ENCODE measurements around the gene ANKRD44.

The ANKRD44 gene

GRCh38 chr2:197189426-197190099, 121.0 kb downstream of the ANKRD44 start:
- no peak overlapping the region for H3K4me3 ChIP-seq (ENCODE audit: low read depth, low read length)
- no peak for TF ChIP-seq CTCF (IDR thresholded peaks at IDR 0.05; ENCODE audit: low read depth, low read length)

DNA sequence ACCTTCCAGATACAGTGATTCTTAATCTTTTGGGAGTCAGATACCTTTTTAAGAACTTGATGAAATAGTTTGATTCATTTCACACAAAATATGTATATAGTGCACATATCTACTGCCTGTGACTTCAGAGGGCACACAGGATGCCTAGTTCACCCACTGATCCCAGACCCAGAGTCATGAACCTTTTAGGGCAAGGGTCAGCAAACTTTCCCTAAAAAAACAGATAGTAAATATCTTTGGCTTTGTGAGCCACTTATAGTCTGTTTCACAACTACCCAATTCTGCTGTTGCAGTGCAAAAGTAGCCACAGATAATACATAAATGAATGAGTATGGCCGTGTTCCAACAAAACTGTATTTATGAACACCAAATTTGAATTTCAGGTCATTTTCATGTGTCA, 124.9 kb downstream of the ANKRD44 start:
- TF ChIP-seq CTCF (IDR thresholded peaks at IDR 0.05; ENCODE audit: low read depth, low read length), result no peak

GRCh38 chr2:197184959-197185586, 125.5 kb downstream of the ANKRD44 start:
- H3K4me3 ChIP-seq (ENCODE audit: low read depth, low read length), result no peak overlapping the region
- no peak for TF ChIP-seq CTCF (IDR thresholded peaks at IDR 0.05; ENCODE audit: low read depth, low read length)

More for the DNA sequence above, 124.9 kb downstream of the ANKRD44 start:
- H3K4me3 ChIP-seq (ENCODE audit: low read depth, low read length), result no peak overlapping the region

- TF ChIP-seq CTCF (IDR thresholded peaks at IDR 0.05; ENCODE audit: low read depth, low read length), result no peak
- no peak overlapping the region for H3K4me3 ChIP-seq (ENCODE audit: low read depth, low read length)
These were observed 127.2 kb downstream of the ANKRD44 start for GRCh38 chr2:197183355-197183754.

DNA sequence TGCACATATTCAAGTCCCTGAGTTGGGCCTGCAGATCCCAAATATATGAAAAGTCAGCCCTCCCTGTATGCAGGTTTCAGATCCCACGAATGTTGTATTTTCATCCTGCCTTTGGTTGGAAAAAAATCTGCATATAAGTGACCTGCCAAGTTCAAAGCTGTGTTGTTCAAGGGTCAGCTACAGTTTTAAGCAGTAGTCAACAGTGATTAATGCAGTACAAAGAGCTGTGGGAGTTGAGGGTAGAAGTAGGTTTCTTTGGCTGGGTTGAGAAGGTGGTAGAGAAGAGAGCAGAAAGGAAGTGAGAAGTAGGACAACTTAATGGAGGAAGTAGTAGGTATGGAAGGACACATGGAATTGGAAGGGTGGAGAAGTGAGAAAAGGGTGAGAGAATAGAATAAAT, 127.9 kb downstream of the ANKRD44 start:
- no peak for TF ChIP-seq CTCF (IDR thresholded peaks at IDR 0.05; ENCODE audit: low read depth, low read length)
- no peak overlapping the region for H3K4me3 ChIP-seq (ENCODE audit: low read depth, low read length)

DNA sequence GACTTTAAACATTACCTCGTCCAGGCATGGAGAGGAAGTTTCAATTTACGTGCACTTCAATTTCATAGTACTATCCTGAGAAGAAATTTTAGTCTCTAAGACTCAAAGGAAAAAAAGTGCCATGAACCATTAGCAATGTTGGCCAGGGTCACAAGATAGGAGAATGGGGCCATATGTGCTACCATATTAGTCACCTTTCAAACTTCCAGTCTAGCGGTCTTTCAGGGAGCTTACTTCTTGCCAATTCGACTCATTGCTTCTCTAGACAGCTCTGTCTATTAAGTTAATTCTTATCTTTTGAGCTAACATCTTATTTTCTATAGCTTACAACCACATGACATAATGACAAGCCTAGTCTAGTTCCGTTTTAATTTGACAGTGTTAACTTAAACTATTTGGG, 129.1 kb downstream of the ANKRD44 start:
- no peak for TF ChIP-seq CTCF (IDR thresholded peaks at IDR 0.05; ENCODE audit: low read depth, low read length)
- no peak overlapping the region for H3K4me3 ChIP-seq (ENCODE audit: low read depth, low read length)

- no peak for TF ChIP-seq CTCF (IDR thresholded peaks at IDR 0.05; ENCODE audit: low read depth, low read length)
- no peak overlapping the region for H3K4me3 ChIP-seq (ENCODE audit: low read depth, low read length)
These were observed 130.7 kb downstream of the ANKRD44 start for GRCh38 chr2:197179744-197180498.
